ENCODE data around the gene OLFML3. TPM values are rescaled to one million over a fixed set of nuclear protein-coding genes. Genes with fewer than 3 reads are reported as not detected.

The OLFML3 gene
- total RNA-seq, 4 donors from 2014 or later: 86.6 to 302 (median 122) TPM

DNA sequence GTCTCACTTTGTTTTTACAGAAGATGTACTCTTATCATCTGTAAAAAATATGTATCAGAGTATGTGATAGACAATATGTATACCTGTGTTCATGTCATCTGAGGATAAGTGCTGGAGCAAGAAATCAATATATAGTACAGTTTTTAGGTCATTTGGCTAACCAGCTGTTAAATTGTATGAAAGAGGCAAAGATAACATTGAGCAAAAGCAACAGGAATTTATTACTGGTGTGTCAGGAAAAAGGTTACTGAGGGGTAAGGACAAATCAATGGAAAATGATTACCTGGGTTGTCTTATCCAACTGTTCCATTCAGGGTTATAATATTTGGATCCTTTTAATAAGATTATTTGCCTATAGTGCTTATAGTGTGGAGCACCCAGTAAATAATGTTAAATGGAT, 45.3 kb upstream of the OLFML3 start:
- TF ChIP-seq, protein P1, sequence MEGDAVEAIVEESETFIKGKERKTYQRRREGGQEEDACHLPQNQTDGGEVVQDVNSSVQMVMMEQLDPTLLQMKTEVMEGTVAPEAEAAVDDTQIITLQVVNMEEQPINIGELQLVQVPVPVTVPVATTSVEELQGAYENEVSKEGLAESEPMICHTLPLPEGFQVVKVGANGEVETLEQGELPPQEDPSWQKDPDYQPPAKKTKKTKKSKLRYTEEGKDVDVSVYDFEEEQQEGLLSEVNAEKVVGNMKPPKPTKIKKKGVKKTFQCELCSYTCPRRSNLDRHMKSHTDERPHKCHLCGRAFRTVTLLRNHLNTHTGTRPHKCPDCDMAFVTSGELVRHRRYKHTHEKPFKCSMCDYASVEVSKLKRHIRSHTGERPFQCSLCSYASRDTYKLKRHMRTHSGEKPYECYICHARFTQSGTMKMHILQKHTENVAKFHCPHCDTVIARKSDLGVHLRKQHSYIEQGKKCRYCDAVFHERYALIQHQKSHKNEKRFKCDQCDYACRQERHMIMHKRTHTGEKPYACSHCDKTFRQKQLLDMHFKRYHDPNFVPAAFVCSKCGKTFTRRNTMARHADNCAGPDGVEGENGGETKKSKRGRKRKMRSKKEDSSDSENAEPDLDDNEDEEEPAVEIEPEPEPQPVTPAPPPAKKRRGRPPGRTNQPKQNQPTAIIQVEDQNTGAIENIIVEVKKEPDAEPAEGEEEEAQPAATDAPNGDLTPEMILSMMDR (IDR thresholded peaks at IDR 0.05): no peak
- TF ChIP-seq POLR2A (IDR thresholded peaks at IDR 0.05): no peak
- H3K36me3 ChIP-seq: no peaks in the 10 kb centered on the region
- H3K4me1 ChIP-seq: peaks cover 0 to 5% of the 10 kb centered on the region in 2 donors
- no peaks in the 10 kb centered on the region for H3K9me3 ChIP-seq
- intact Hi-C loops (cut with DNase I; ENCODE audit: low total_unique reads): no loop called here
- no peak overlapping the region for H3K4me3 ChIP-seq
- no peak overlapping the region for H3K27ac ChIP-seq
- DNase-seq: no peak
- H3K27me3 ChIP-seq: no peaks in the 10 kb centered on the region

DNA sequence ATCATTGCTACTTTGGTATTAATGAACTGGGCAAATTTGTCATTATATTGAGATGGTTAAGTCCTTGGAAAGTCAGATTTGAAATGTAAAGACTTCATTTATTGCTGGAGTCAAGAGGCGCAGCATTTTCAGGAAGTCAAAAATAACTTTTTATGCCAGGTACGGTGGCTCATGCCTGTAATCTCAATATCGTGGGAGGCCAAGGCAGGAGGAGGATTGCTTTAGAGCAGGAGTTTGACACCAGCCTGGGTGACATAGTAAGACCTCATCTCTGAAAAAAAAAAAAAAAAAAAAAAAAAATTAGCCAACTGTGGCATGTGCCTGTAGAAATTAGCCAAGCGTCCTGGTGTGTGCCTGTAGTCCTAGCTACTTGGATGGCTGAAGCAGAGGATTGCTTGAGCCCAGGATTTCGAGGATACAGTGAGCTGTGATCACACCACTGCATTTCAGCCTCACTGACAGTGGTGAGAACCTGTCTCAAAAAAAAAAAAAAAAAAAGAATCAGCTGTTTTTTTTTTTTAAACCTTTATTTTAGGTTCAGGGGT, 44.7 kb upstream of the OLFML3 start:
- H3K27ac ChIP-seq: no peak overlapping the region
- no peaks in the 10 kb centered on the region for H3K27me3 ChIP-seq
- peaks cover 0 to 5% of the 10 kb centered on the region in 2 donors for H3K4me1 ChIP-seq
- intact Hi-C loops (cut with DNase I; ENCODE audit: low total_unique reads): no loop called here
- DNase-seq: no peak
- TF ChIP-seq POLR2A (IDR thresholded peaks at IDR 0.05): no peak
- TF ChIP-seq, protein P1 (IDR thresholded peaks at IDR 0.05): no peak
- no peaks in the 10 kb centered on the region for H3K9me3 ChIP-seq
- no peaks in the 10 kb centered on the region for H3K36me3 ChIP-seq
- no peak overlapping the region for H3K4me3 ChIP-seq

DNA sequence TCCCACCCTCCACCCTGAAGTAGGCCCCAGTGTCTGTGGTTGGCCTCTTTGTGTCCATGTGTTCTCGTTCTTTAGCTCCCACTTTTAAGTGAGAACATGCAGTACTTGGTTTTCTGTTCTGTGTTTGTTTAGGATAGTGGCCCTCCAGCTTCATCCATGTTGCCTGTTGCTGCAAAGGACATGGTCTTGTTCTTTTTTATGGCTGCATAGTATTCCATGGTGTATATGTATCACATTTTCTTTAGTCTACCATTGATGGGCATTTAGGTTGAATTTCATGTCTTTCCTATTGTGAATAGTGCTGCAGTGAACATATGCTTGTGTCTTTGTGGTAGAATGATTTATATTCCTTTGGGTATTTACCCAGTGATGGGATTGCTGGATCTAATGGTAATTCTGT, 44.1 kb upstream of the OLFML3 start:
- Histone ChIP-seq H3K4me1 (peaks cover 0 to 5% of the 10 kb centered on the region in 2 donors), H3K9me3 (no peaks in the 10 kb centered on the region), H3K27ac (no peak overlapping the region), H3K36me3 (no peaks in the 10 kb centered on the region), H3K4me3 (no peak overlapping the region), H3K27me3 (no peaks in the 10 kb centered on the region)
- DNase-seq: no peak
- intact Hi-C loops (cut with DNase I; ENCODE audit: low total_unique reads): no loop called here
- no peak for TF ChIP-seq POLR2A (IDR thresholded peaks at IDR 0.05)
- TF ChIP-seq, protein P1 (IDR thresholded peaks at IDR 0.05): no peak

DNA sequence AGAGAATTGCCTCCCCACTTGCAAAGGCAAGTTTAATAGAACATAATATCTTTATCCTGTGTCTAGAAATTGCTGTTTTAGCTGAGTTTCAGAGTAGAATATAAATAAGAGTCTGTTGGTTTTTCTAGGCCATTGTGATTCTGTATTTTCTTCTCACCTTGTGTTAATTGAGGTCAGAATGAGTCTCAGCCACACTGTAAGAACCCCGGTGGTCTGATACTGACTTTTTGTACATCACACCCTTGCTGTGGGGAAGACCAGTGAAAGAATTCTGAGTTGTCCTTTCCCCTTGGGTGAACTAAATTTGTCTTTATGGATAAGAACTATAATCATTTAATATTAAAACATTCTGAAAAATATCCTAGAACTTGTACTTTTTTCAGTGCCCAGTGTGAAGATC, 43.3 kb upstream of the OLFML3 start:
- H3K4me1 ChIP-seq: peaks cover 0 to 5% of the 10 kb centered on the region in 2 donors

DNA sequence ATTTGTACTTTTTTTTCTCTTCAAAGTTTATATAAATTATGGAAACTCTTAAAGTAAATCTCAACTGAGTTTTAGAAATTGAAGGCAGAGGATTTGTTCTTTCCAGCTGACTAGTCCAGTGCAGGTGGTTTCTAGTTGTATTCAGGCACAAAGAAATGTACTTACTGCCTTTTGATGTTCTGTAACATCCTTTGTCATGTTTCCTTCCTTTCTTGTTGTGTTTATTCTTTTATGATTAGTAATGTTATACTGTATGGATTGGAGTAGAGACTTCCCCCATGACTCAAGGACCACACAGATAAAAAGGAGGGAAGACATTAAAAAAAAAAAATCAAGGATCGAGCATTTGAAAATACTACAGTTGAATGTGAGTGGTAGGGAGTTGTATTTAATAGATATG, 42.1 kb upstream of the OLFML3 start:
- Histone ChIP-seq H3K27me3 (no peaks in the 10 kb centered on the region), H3K27ac (no peak overlapping the region), H3K4me3 (no peak overlapping the region), H3K9me3 (no peaks in the 10 kb centered on the region), H3K4me1 (peaks cover 0 to 5% of the 10 kb centered on the region in 2 donors), H3K36me3 (no peaks in the 10 kb centered on the region)
- no peak for DNase-seq
- intact Hi-C loops (cut with DNase I; ENCODE audit: low total_unique reads): no loop called here
- TF ChIP-seq, protein P1 (IDR thresholded peaks at IDR 0.05): no peak
- TF ChIP-seq POLR2A (IDR thresholded peaks at IDR 0.05): no peak

More for the DNA sequence above, 43.3 kb upstream of the OLFML3 start:
- Histone ChIP-seq H3K9me3 (no peaks in the 10 kb centered on the region), H3K27me3 (no peaks in the 10 kb centered on the region), H3K36me3 (no peaks in the 10 kb centered on the region), H3K4me3 (no peak overlapping the region), H3K27ac (no peak overlapping the region)
- intact Hi-C loops (cut with DNase I; ENCODE audit: low total_unique reads): no loop called here
- DNase-seq: no peak
- TF ChIP-seq POLR2A (IDR thresholded peaks at IDR 0.05): no peak
- TF ChIP-seq, protein P1 (IDR thresholded peaks at IDR 0.05): no peak

Data from uterus (tissue), 4 donors.